Endothelial cell (in vitro differentiated cells): ENCODE measurements around the gene VSIR. TPM values are rescaled to one million over a fixed set of nuclear protein-coding genes. Genes with fewer than 3 reads are reported as not detected.

Source experiments
- DNase-seq: peaks from one replicate; pipeline ENCODE4 v3.0.0; 2021; ENCODE audit warnings: low spot score
- H3K27ac Mint-ChIP-seq: one replicate; pipeline ENCODE4 v1.8.0; 2021; ENCODE audit warnings: mixed read lengths, inconsistent platforms; ENCODE audit not compliant: unreplicated experiment
- H3K27me3 Mint-ChIP-seq: one replicate; pipeline ENCODE4 v1.8.0; 2021; ENCODE audit warnings: mild to moderate bottlenecking, moderate library complexity, mixed read lengths, inconsistent platforms; ENCODE audit not compliant: unreplicated experiment
- H3K36me3 Mint-ChIP-seq: one replicate; pipeline ENCODE4 v1.8.0; 2021; ENCODE audit warnings: mild to moderate bottlenecking, low read depth, mixed read lengths, inconsistent platforms; ENCODE audit not compliant: unreplicated experiment
- H3K4me1 Mint-ChIP-seq: one replicate; pipeline ENCODE4 v1.8.0; 2021; ENCODE audit warnings: mild to moderate bottlenecking, mixed read lengths, inconsistent platforms; ENCODE audit not compliant: unreplicated experiment
- H3K4me3 Mint-ChIP-seq: one replicate; pipeline ENCODE4 v1.8.0; 2021; ENCODE audit warnings: mild to moderate bottlenecking, mixed read lengths, inconsistent platforms; ENCODE audit not compliant: unreplicated experiment
- H3K9me3 Mint-ChIP-seq: one replicate; pipeline ENCODE4 v1.8.0; 2021; ENCODE audit warnings: mixed read lengths, inconsistent platforms; ENCODE audit not compliant: unreplicated experiment
- total RNA-seq: library from RNA; stranded (reverse); fragmentation: NEBNext Ultra II Directional; extraction: Animal tissue kit (Norgen Biotek cat#: 25700); gene quantifications from one replicate; pipeline ENCODE4 v1.2.1, GENCODE V29; 2021; ENCODE audit not compliant: unreplicated experiment
- TF ChIP-seq, protein P1 (sequence below): fragments of 200-600 bp; sonication (generic); IDR thresholded peaks from one replicate; pipeline ENCODE4 v1.5.0; 2021; ENCODE audit warnings: antibody characterized with exemption; ENCODE audit not compliant: unreplicated experiment

Gene VSIR
- total RNA-seq, 1 donor from 2014 or later: 86.1 TPM

DNA sequence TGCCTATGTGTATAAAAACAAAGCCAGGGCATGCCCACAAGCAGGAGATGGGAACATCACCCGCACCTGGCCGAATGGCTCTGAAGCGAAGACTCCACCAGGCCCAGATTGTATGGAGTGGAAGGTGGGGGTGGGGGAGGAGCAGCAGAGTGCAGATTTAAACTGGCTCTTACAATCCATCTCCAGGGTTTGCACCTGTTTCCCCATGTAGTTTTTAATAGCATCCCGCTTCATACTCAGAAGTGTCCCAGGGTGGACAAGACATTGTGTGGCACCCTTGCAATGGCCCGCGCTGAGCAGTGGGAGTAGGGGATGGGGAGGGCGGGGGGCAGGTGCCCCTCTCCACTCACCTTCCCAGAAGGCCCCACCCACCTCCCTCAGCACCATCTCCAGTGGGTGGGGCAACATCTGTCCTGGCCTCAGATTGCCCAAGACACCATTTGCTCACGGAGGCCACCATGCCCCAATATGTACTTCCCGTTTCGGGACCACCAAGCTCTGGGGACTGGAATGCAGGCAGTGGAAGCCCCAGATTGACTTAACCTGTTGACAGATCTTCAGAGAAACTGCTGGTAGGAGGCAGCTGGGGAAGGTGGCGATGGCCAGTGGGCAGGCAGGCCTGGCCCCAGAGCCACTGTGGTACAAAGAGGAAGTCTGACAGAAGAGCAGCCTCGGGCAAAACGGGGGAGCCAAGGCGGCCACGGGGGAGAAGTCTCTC is 23.0 kb downstream of the VSIR start:
- Mint-ChIP-seq H3K4me3 (peak overlapping the region; percentile 54), H3K27me3 (peaks cover 17% of the 10 kb centered on the region), H3K4me1 (peaks cover 53% of the 10 kb centered on the region), H3K9me3 (no peaks in the 10 kb centered on the region), H3K36me3 (peaks cover 26% of the 10 kb centered on the region), H3K27ac (no peak overlapping the region)
- DNase-seq: no peak
- TF ChIP-seq, protein P1, sequence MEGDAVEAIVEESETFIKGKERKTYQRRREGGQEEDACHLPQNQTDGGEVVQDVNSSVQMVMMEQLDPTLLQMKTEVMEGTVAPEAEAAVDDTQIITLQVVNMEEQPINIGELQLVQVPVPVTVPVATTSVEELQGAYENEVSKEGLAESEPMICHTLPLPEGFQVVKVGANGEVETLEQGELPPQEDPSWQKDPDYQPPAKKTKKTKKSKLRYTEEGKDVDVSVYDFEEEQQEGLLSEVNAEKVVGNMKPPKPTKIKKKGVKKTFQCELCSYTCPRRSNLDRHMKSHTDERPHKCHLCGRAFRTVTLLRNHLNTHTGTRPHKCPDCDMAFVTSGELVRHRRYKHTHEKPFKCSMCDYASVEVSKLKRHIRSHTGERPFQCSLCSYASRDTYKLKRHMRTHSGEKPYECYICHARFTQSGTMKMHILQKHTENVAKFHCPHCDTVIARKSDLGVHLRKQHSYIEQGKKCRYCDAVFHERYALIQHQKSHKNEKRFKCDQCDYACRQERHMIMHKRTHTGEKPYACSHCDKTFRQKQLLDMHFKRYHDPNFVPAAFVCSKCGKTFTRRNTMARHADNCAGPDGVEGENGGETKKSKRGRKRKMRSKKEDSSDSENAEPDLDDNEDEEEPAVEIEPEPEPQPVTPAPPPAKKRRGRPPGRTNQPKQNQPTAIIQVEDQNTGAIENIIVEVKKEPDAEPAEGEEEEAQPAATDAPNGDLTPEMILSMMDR: no peak

DNA sequence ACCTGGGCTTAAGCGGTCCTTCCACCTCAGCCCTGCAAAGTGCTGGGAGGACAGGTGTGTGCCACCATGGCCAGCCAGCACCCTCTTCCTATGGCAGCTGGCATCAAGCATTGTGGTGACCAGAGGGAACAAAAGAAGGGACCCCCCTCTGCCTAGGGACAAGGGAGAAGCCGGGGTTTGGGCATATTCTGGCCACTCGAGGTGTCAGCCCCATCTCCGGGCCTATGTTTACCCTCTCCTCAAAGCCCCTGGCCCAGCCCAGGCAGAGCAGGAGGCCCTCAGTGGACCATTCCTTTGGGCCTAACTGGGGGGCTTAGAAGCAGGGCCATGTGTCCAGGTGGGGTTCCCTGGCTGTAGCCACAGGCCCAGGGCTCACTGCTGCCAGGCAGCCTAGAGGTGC is 23.9 kb downstream of the VSIR start:
- no peak for DNase-seq
- Mint-ChIP-seq H3K27me3 (peaks cover 17% of the 10 kb centered on the region), H3K4me1 (peaks cover 55% of the 10 kb centered on the region), H3K27ac (peak overlapping the region; percentile 74), H3K9me3 (no peaks in the 10 kb centered on the region), H3K36me3 (peaks cover 22% of the 10 kb centered on the region), H3K4me3 (no peak overlapping the region)
- TF ChIP-seq, protein P1: no peak

DNA sequence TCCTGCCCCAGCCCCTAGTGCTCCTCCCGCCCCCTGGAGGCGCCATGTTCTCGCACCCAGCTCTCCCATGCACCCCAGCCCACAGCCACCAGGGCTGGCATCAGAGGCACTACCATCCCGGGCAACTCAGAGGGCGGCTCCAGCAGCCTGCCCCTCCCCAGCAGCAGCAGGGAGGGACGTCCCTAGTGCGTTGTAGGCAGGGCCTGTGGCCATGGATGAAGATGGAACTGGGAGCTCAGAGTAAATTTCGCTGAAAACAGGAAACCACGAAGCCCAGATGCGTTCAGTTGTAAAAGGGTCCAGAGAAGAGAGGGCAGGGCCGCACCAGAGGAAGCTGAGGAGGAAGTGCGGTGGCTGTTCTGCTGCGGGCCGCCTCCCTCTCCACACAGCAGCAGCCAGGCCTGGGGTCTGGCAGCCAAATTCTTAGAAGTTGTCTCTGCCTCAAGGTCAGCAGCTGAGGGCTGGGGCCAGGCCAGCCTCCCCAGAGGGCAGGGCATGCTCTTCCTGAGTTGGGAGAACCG is 24.6 kb downstream of the VSIR start:
- TF ChIP-seq, protein P1: no peak
- H3K27ac Mint-ChIP-seq: peak overlapping the region; percentile 74
- H3K4me3 Mint-ChIP-seq: peak overlapping the region; percentile 47
- peak; percentile 45 for DNase-seq
- H3K27me3 Mint-ChIP-seq: peaks cover 17% of the 10 kb centered on the region
- H3K4me1 Mint-ChIP-seq: peaks cover 52% of the 10 kb centered on the region
- H3K36me3 Mint-ChIP-seq: peaks cover 22% of the 10 kb centered on the region
- no peaks in the 10 kb centered on the region for H3K9me3 Mint-ChIP-seq

DNA sequence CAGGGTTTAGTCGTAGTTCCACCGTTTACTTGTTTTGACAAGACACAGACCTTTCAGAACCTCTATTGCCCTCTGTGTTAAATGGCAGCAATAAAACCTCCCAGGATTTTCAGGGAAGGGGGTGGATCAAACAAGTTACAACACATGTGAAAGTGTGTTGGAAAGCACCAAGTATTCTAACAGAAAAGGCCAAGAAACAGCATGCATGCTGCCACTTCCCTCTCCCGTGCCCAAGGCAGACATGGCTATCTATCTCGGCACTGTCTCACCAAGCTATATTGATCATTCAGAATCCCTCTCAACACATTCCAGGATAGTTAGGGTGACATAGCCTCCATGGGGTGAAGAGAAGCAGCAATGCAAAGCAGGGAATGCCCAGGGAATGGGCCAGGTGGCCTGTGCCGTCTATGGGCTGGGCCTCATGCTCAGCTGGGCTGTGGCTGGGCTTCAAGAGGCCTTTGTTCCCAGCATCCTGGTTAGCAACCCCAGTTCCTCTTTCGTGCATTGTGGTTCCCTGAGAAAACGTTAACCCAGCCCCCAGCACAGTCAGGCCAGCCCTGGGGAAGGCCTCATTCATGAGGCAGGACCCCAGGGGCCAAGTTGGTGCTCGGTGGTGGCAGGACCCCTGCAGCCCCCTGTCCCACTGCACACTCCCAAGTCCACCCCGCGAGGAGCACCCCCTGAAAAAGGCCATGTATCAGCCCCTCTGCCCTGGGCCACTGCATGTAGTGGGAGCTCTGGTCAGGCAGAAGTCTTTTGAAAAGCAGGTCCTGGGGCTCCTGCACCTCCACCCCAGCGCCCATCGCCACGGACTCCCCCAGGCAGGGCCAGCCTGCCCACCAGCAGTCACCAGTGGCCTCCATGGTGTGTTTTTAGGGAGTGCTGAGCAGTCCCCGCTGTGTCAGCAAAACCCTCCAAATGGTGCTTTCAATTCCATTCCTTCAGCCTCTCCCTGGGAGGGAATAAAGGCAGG is 25.5 kb downstream of the VSIR start:
- TF ChIP-seq, protein P1: no peak
- Mint-ChIP-seq H3K27me3 (peaks cover 15% of the 10 kb centered on the region), H3K4me3 (peak overlapping the region; percentile 62), H3K27ac (peak overlapping the region; percentile 87), H3K9me3 (no peaks in the 10 kb centered on the region), H3K36me3 (peaks cover 16% of the 10 kb centered on the region), H3K4me1 (peaks cover 46% of the 10 kb centered on the region)
- peak; percentile 24 for DNase-seq
